Fibroblast of mammary gland (primary cell): ENCODE data around the gene SPACA7.

ENCODE experiments used
- DNase-seq: peaks from one replicate; pipeline ENCODE4 v3.0.0-alpha.2; 2010; ENCODE audit warnings: low read depth
- H3K4me3 ChIP-seq: 2 replicates; pipeline ENCODE4 v1.5.1; 2011; ENCODE audit warnings: low read depth, mild to moderate bottlenecking, low read length, moderate library complexity; ENCODE audit not compliant: control insufficient read depth
- CTCF ChIP-seq: conservative IDR thresholded peaks from 2 replicates; pipeline ENCODE4 v1.5.1; 2011; ENCODE audit warnings: low read depth, low read length, inconsistent platforms; ENCODE audit not compliant: control insufficient read depth, insufficient read depth

The SPACA7 gene

DNA sequence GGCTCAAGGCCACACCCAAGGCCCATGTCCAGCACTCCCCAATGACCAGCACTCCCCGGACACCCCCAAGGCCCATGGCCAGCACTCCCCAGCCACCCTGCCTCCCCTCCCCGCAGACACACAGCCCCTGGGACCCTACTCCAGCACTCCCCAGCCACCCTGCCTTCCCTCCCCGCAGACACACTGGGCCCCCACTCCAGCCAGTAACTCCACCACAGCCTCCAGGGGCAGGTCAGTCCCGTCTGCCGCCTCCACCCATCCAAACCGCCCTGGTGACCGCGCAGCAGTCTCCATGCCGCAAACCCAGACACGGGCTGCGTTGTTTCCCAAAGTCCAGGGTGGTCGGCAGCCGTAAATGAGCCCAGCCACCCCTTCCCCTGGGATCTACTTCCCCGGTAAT is 70.7 kb downstream of the SPACA7 start:
- no peak overlapping the region for H3K4me3 ChIP-seq
- TF ChIP-seq CTCF: no peak
- DNase-seq: no peak

DNA sequence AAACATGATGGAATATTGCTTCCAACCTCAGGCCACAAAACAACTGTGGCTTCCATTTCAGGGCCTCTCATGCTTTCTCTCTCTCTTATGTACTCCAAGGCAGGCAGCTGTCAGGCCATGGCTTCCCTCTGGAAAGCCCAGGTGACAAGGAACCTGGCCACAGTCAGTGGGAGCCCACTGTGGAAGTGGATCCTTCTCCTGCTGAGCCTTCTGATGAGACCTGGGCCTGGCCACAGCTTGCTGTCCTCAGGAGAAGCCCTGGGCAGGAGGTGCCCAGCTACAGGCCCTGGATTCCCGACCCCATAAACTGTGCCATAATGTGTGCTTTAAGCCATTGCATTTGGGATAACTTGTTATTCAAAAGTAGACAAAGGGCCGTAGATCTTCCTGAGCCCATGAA is 71.2 kb downstream of the SPACA7 start:
- no peak for TF ChIP-seq CTCF
- no peak overlapping the region for H3K4me3 ChIP-seq
- DNase-seq: no peak

GRCh38 chr13:112447761-112448603 is 71.8 kb downstream of the SPACA7 start:
- DNase-seq: no peak
- no peak for TF ChIP-seq CTCF
- H3K4me3 ChIP-seq: no peak overlapping the region

- H3K4me3 ChIP-seq: no peak overlapping the region
- DNase-seq: no peak
- no peak for TF ChIP-seq CTCF
These were observed 72.7 kb downstream of the SPACA7 start for GRCh38 chr13:112448621-112449544.

GRCh38 chr13:112449545-112449930 is 73.4 kb downstream of the SPACA7 start:
- DNase-seq: no peak
- H3K4me3 ChIP-seq: no peak overlapping the region
- TF ChIP-seq CTCF: no peak

GRCh38 chr13:112450118-112450903 is 74.2 kb downstream of the SPACA7 start:
- TF ChIP-seq CTCF: no peak
- no peak for DNase-seq
- H3K4me3 ChIP-seq: no peak overlapping the region
